Sciatic nerve (tissue), 2 donors: ENCODE measurements around the gene ACADM. TPM values are rescaled to one million over a fixed set of nuclear protein-coding genes. Genes with fewer than 3 reads are reported as not detected.
"Not testable (repeated sequence)": the region's sequence is repeated elsewhere in the genome, so short reads cannot be mapped to it uniquely, and the experiment has no call there.

Experiments used
- ATAC-seq: fragments of 200-7000 bp; cut with Tn5 transposase; one replicate; pipeline ENCODE4 v1.9.1; 2020; ENCODE audit warnings: mild to moderate bottlenecking, moderate library complexity
- DNase-seq: peaks from one replicate; pipeline ENCODE4 v3.0.0-alpha.2; 2020; ENCODE audit warnings: low spot score
- intact Hi-C: fragments of 100-400 bp; cut with DNase I; formaldehyde crosslinking; loops from one replicate; pipeline ENCODE4 v1.14.2; 2022
- total RNA-seq: library from RNA; stranded (reverse); fragmentation: NEBNext Ultra II Directional; extraction: Animal tissue kit (Norgen Biotek cat#: 25700); gene quantifications from one replicate; pipeline ENCODE4 v1.2.1, GENCODE V29; 2021
- donor health status: DM: no; HTN: no; CAD: no.
- donor health status: DM: no; HTN: no; CAD: no.

The ACADM gene
- total RNA-seq, 1 donor from 2014 or later = 45.7 TPM

DNA sequence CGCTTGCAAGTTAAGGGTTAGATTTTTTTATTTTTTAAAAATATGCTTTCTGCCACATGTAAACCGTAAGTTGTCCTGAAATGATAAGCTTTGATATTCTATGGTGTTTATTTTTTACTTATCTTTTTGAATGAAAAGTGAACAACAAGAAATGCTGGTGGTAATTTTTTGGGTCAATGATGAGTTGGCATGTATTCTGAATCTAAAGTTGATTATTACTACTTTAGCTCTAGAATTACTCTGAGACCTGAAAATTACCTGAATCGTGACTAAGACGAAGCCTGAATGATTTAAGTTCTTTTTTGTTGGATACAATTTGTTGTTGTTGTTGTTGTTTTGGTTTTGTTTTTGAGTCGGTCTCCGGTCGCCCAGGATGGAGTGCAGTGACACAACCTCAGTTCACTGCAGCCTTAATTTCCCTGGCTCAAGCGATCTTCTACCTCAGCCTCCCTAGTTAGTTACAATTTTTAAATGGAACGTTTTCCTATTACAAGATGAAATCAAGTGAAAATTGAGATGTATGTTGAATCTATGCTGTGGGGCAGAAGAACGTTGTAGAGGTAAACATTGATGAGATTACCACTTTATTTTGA, 62.5 kb downstream of the ACADM start:
- no peak for ATAC-seq
- intact Hi-C loops = no loop called here
- no peak for DNase-seq

DNA sequence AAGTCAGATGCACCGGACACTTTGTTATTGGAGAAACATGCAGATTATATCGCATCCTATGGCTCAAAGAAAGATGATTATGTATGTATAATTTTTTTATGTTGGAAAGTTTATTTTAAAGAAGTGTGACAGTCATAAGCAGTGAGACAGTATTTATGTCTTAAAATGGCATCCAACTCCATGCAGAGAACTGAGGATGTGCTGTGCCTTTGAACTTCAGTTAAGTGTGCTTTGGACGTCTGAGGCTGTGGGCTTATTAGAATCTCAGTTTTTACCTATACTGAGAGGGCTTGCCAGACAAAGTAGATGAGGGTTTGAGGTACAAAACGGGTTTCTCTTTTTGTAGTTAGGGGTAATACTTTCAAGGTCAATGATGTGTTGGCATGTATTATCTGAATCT, 63.0 kb downstream of the ACADM start:
- intact Hi-C loops = no loop called here
- ATAC-seq (no peak), DNase-seq (no peak)

DNA sequence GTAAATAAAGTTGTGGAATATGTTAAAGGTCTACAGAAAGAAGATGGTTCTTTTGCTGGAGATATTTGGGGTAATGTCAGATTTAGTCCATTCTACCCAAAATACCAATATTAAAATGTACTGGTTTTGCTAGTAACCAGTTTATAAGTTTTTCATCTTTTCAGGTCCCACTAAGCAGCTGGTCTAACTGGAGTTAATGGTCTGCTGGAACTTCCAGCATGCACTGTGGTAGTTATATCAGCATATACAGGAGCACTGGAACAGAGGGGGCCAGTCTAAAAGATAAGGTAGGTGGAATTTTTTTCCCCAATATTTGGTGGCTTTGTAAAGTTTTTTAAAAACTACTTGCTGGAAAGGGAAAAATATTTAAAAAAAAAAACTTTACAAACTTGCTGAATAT, 65.5 kb downstream of the ACADM start:
- ATAC-seq (no peak), DNase-seq (no peak)
- intact Hi-C loops = no loop called here

DNA sequence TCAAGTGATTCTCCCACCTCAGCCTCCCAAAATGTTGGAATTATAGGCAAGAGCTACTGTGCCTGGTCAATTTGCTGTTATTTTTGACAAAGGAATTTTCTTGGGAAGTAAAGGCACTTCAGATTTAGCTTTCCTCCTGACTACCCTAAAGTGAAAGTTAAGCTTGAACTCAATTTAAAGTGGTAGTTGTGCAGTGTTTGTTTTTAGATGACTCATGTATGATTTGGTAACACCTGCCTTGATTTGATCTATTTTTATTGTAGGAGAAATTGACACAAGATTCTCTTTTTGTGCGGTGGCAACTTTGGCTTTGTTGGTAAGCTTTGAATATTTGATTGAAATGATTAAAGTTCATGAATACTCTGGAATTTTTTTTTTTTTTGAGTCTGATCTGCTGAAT, 66.5 kb downstream of the ACADM start:
- intact Hi-C loops = no loop called here
- no peak for ATAC-seq
- DNase-seq = no peak

DNA sequence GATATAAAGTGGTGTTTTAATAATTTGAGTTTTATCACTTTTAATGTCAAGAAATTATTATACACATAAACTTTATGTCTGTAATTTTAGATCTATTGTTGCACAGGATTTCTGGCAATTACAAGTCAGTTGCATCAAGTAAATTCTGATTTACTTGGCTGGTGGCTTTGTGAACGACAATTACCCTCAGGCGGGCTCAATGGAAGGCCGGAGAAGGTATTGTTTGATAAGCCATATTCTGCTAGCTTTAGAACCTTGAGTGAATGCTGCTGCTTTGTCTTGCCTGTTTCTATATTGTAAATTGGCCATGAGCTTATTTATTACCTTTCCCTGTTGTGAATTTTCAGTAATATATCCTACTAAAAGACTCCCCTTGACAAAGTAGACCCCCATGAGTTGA, 67.6 kb downstream of the ACADM start:
- intact Hi-C loops = no loop called here
- DNase-seq (no peak), ATAC-seq (no peak)

DNA sequence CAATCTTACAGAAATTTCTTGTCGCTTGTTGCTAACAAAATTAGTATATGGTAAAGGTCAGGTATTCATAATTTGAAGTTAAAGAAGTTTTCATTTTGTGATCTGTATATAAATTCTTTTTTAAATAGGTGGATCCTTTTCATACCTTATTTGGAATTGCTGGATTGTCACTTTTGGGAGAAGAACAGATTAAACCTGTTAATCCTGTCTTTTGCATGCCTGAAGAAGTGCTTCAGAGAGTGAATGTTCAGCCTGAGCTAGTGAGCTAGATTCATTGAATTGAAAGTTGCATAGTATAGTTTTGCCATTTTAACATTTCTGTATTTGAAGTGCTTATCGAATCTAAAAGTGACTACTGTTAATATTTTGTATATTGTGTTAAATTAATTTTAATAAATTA, 69.9 kb downstream of the ACADM start:
- ATAC-seq = no peak
- no peak for DNase-seq
- intact Hi-C loops = no loop called here

DNA sequence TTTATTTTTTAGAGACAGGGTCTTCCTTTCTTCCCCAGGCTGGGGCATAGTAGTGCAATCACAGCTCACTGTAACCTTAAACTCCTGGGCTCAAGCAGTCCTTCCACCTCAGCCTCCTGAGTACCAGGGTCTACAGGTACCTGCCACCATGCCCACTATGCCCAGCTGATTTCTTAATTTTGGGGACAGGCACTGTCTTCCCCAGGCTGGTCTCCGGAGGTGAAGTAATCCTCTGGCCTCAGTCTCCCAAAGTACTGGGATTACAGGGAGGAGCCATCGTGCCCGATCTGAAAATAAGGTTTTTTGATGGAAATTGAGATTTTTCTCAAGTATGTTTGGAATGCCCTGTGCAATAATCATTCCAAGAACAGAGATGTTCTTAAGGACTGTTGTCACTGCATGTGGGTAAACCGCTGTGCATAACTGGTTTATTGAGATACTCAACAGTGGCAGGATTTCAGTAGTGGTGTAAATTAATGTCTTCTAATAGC, 71.2 kb downstream of the ACADM start:
- intact Hi-C loops = no loop called here
- ATAC-seq (no peak), DNase-seq (no peak)

DNA sequence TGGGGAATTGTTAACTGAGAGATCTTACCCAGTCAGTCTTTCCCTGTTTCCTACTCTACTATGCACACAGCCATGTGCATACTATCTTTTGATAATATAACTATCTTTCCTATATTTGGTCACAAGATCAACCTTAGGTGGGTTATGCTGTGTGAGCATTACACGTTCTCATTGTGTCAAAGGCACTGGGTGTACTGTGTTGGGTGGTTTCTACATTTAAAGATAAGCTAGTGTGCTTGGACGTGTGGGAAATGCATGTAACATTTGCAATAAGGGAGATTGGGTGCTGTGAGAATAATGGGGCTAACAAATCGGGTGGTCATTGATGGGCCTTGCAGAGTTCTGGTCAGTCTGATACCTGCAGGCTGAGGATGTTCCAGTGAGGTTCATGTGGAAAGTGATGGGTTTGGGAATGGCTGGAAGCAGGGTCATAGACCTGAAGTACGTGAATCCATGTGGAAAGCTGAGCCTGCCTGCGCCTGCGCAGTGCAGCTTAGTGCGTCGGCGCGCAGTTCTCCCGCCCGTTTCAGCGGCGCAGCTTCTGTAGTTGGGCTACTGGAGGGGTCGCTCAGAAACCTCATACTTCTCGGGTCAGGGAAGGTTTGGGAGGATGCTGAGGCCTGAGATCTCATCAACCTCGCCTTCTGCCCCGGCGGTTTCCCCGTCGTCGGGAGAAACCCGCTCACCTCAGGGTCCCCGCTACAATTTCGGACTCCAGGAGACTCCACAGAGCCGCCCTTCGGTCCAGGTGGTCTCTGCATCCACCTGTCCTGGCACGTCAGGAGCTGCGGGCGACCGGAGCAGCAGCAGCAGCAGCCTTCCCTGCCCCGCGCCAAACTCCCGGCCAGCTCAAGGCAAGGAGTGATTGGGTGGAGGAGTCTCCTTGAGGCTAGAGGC, 72.1 kb downstream of the ACADM start, which contains the start of gene MSH4:
MSH4 (plus strand) TSS at position 507 of the 897 bp plus-strand sequence; CDS start at position 611, 104 bp downstream.
- DNase-seq (no peak), ATAC-seq (peak; percentile 22)
- intact Hi-C loops = no loop called here

DNA sequence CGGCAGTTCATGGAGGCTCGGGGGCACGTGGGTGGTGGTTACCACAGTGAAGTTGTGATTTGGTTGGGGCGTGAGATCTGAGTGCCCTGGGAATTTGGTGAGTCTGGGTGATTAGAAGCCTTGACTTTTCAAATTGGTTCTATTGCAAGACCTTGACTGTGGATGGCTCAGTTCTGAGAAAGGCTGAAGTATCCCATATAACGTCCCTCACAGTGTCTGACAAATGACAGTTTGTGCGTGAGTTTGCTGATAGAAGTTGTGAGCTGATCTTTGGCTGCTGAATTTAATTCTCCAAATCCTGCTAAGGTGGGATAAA, 72.7 kb downstream of the ACADM start:
- ATAC-seq = no peak
- no peak for DNase-seq
- intact Hi-C loops = no loop called here

DNA sequence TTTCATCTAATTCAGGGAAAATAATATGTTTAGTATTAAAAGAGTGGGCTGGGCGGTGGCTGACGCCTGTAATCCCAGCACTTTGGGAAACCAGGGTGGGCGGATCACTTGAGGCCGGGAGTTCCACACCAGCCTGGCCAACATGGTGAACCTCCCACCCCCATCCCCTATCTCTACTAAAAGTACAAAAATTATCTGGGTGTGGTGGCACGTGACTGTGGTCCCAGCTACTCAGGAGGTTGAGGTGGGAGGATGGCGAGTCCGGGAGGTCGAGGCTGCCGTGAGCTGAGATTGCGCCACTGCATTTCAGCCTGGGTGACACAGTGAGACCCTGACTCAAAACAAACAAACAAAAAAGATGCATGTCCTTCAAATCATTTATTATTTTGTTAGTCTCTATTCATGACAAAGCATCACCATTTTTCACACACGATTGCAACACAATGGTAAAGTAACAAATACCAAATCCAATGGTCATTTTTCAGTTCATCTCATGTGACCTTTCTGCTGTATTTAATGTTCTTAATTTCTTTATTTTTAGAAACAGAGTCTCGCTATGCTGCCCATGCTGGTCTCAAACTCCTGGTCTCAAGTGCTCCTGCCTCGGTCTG, 73.2 kb downstream of the ACADM start:
- no peak for ATAC-seq
- DNase-seq = no peak
- intact Hi-C loops = no loop called here

DNA sequence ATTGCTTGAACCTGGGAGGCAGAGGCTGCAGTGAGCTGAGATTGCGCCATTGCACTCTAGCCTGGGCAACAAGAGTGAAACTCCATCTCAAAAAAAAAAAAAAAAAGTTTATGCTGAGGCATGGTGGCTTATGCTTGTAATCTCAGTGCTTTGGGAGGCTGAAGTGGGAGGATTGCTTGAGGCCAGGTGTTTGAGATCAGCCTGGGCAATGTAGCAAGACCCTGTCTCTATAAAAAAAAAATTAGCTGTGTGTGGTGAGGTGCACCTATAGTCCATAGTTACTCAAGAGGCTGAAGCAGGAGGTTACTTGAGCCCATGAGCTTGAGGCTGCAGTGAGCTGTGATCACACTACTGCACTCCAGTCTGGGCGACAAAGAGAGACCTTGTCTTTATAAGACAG, 77.0 kb downstream of the ACADM start:
- ATAC-seq, DNase-seq, intact Hi-C loops: not testable (repeated sequence)

DNA sequence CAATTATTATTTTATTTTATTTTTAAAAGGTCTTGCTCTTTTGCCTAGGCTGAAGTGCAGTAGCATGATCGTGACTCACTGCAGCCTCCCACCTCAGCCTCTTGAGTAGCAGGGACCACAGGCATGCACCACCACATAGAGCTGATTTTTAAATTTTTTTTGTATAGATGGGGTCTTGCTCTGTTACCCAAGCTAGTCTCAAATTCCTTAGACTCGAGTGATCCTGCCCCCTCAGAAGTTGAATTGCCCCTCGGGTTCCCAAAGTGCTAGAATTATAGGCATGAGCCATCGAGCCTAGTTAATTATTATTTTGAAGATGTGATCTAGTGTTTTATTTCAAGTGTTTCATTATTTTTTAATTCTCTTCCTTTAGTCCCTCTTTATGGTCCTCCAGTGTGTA, 84.4 kb downstream of the ACADM start:
- DNase-seq = no peak
- ATAC-seq = no peak
- intact Hi-C loops = no loop called here

DNA sequence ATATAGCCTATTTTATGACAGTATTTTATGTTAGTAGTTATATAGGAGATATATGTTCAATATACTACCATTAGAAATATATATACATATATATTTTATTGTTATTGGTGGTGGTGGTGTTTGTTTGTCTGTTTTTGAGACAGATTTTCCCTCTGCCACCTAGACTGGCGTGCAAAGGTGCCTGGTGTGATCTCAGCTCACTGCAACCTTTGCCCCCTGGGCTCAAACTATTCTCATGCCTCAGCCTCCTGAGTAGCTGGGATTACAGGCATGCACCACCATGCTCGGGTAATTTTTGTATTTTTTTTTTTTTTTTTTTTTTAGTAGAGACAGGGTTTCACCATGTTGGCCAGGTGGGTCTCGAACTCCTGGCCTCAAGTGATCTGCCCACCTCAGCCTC, 85.6 kb downstream of the ACADM start:
- ATAC-seq, DNase-seq, intact Hi-C loops: not testable (repeated sequence)

DNA sequence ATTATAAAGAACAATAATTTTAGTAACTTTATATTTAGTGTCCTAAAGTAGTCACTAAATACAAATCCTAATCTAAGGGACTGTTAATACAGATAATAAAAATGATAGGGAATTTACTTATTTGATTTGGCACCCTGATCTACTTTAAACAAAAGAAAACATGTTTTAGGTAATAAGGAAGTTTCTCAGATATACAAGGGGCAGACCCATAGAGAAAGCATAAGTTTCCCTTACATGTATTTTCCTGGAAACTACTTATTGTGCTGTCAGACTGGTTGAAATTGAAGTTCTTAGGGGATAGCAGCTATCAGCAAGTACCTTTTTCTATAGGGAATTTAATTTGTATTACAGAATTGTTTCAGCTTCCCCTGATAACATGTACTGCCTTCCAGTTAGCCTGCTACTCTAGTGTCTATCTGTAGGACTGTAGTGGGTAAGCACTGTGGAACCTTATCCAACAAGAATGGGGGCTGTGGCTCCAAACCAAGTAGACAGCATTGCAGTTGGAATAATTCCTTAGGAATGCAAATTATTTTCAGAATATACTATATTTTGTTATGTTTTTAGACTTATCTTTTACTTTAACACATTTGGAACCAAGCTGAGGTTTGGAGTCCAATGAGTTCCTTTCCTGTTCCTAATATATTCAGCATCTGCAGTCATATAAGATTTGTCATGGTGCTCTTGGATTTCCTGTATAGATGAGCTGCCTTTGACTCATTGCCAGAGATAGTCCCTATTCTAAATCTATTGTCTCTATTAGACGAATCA, 86.9 kb downstream of the ACADM start:
- intact Hi-C loops = no loop called here
- no peak for ATAC-seq

DNA sequence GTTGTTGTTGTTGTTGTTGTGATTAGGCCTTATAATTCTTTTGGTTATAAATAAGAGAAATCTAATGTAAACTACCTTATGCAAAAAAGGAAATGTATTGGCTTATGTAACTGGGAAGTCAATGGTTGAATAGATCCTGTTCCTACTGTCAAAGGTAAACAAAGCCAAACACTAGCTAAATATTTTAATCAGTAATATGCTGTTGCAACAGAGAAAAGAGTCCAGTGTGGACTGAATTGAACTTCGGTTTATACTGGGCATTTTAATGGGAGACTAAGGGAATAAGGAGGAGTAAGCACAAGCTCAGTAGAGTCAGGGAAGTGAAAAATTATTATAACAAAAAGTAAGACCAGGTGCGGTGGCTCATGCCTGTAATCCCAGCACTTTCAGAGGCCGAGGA, 87.6 kb downstream of the ACADM start:
- intact Hi-C loops = no loop called here
- DNase-seq (no peak), ATAC-seq (no peak)

More for the DNA sequence above, 86.9 kb downstream of the ACADM start:
- no peak for DNase-seq

Other genes starting within 250 kb of the ACADM start
- gene SLC44A5, start 113.6 kb upstream of the ACADM start, total RNA-seq = 0.31 TPM
- 57.2 TPM for gene RABGGTB, start 61.5 kb downstream of the ACADM start, total RNA-seq
- 1.6 TPM for gene MSH4, start 72.2 kb downstream of the ACADM start, total RNA-seq
- gene ASB17, start 207.7 kb downstream of the ACADM start, total RNA-seq = not detected